Smooth muscle cell (in vitro differentiated cells): ENCODE data around the gene BAAT. TPM values are rescaled to one million over a fixed set of nuclear protein-coding genes. Genes with fewer than 3 reads are reported as not detected.

Experiments used
- DNase-seq: peaks from one replicate; lab custom pipeline; 2025; ENCODE audit not compliant: unreplicated experiment; lab: John Stamatoyannopoulos, UW
- H2AFZ ChIP-seq: fragments of 200-600 bp; sonication (generic); 2 replicates; pipeline ENCODE4 v1.6.0; 2016; ENCODE audit warnings: antibody characterized with exemption, low read depth, mild to moderate bottlenecking
- H3F3A ChIP-seq: fragments of 200-600 bp; sonication (generic); 2 replicates; pipeline ENCODE4 v1.6.0; 2017; ENCODE audit warnings: antibody characterized with exemption, low read depth
- H3K27ac ChIP-seq: fragments of 200-600 bp; sonication (generic); 2 replicates; pipeline ENCODE4 v1.5.1; 2016; ENCODE audit warnings: low read depth, mild to moderate bottlenecking
- H3K27me3 ChIP-seq: fragments of 200-600 bp; sonication (generic); 2 replicates; pipeline ENCODE4 v1.6.1; 2016; ENCODE audit warnings: low read depth, mild to moderate bottlenecking
- H3K36me3 ChIP-seq: fragments of 200-600 bp; sonication (generic); 2 replicates; pipeline ENCODE4 v1.5.1; 2016; ENCODE audit warnings: low read depth
- H3K4me1 ChIP-seq: fragments of 200-600 bp; sonication (generic); 2 replicates; pipeline ENCODE4 v1.5.1; 2016; ENCODE audit warnings: low read depth
- H3K4me2 ChIP-seq: fragments of 200-600 bp; sonication (generic); 2 replicates; pipeline ENCODE4 v1.6.0; 2016; ENCODE audit warnings: mild to moderate bottlenecking
- H3K4me3 ChIP-seq: fragments of 200-600 bp; sonication (generic); 2 replicates; pipeline ENCODE4 v1.5.1; 2016; ENCODE audit warnings: mild to moderate bottlenecking
- H3K79me2 ChIP-seq: fragments of 200-600 bp; sonication (generic); 2 replicates; pipeline ENCODE4 v1.6.0; 2016; ENCODE audit warnings: low read depth, mild to moderate bottlenecking
- H3K9ac ChIP-seq: fragments of 200-600 bp; sonication (generic); 2 replicates; pipeline ENCODE4 v1.6.0; 2016; ENCODE audit warnings: low read depth
- H3K9me3 ChIP-seq: fragments of 200-600 bp; sonication (generic); replicated peaks from 2 replicates; pipeline ENCODE4 v1.5.1; 2016; ENCODE audit warnings: low read depth
- H4K20me1 ChIP-seq: fragments of 200-600 bp; sonication (generic); 2 replicates; pipeline ENCODE4 v1.6.0; 2016; ENCODE audit warnings: low read depth
- CTCF ChIP-seq: fragments of 200-600 bp; sonication (generic); IDR thresholded peaks from 2 replicates; pipeline ENCODE4 v1.5.1; 2017; ENCODE audit warnings: borderline replicate concordance, mild to moderate bottlenecking, antibody characterized with exemption; ENCODE audit not compliant: insufficient read depth, poor library complexity, severe bottlenecking
- WGBS: methylation state at CpG from one replicate; pipeline ENCODE4 v1.1.7; 2016; ENCODE audit warnings: low lambda C conversion rate; 5-methylcytosine and 5-hydroxymethylcytosine counted together
- polyA plus RNA-seq: library from polyadenylated mRNA; unstranded; fragments of >200 nt; fragmentation: Nextera tagmentation; extraction: Ambion mirVana; gene quantifications from 2 replicates; pipeline ENCODE4 v1.2.1, GENCODE V29; 2016
- small RNA-seq: library from RNA; depleted of rRNA; stranded (forward); fragments of <200 nt; gene quantifications from one replicate; pipeline ENCODE3, GENCODE V24; 2014
- total RNA-seq: library from RNA; depleted of rRNA; stranded (reverse); fragments of >200 nt; gene quantifications from 2 replicates; pipeline ENCODE4 v1.2.3, GENCODE V29; 2014

The BAAT gene
- total and polyA plus RNA-seq, 2 experiments from 2014 or later = not detected

- Histone ChIP-seq H3K79me2 (no peaks in the 10 kb centered on the region), H4K20me1 (no peaks in the 10 kb centered on the region), H3K4me1 (no peaks in the 10 kb centered on the region), H3K4me3 (no peak overlapping the region), H3F3A (peaks cover 7% of the 10 kb centered on the region), H2AFZ (peak overlapping the region; percentile 72), H3K27me3 (no peaks in the 10 kb centered on the region), H3K9me3 (no peaks in the 10 kb centered on the region), H3K27ac (no peak overlapping the region), H3K9ac (no peak overlapping the region), H3K4me2 (no peak overlapping the region), H3K36me3 (no peaks in the 10 kb centered on the region)
- no peak for DNase-seq
- TF ChIP-seq CTCF = peak; percentile 75
- 26% methylated on average over 4 of the region's 4 CpGs for WGBS
Observed at GRCh38 chr9:101311758-101312420, 72.9 kb downstream of the BAAT start.

GRCh38 chr9:101311191-101311590, 73.6 kb downstream of the BAAT start:
- TF ChIP-seq CTCF = no peak
- Histone ChIP-seq H3K36me3 (no peaks in the 10 kb centered on the region), H3K4me3 (no peak overlapping the region), H3K4me2 (no peak overlapping the region), H3K27me3 (no peaks in the 10 kb centered on the region), H3F3A (peaks cover 7% of the 10 kb centered on the region), H3K9ac (no peak overlapping the region), H4K20me1 (no peaks in the 10 kb centered on the region), H3K4me1 (no peaks in the 10 kb centered on the region), H3K27ac (no peak overlapping the region), H3K79me2 (no peaks in the 10 kb centered on the region), H2AFZ (no peak overlapping the region), H3K9me3 (no peaks in the 10 kb centered on the region)
- WGBS = 47% methylated on average over 2 of the region's 2 CpGs
- DNase-seq = no peak

Small RNA genes within 50 kb of the gene (small RNA-seq; reads per million reads assigned to genes)
- gene RF00322 = not detected

Other genes starting within 250 kb of the BAAT start
- 13.3 and 15.5 TPM in 2 replicates for gene MRPL50, start 13.6 kb upstream of the BAAT start, total RNA-seq
- 13.7 and 14.1 TPM in 2 replicates for gene MRPL50, start 13.6 kb upstream of the BAAT start, polyA plus RNA-seq
- gene ZNF189, start 13.8 kb upstream of the BAAT start, total RNA-seq = 12.9 and 21.7 TPM in 2 replicates
- gene ZNF189, start 13.8 kb upstream of the BAAT start, polyA plus RNA-seq = 2.7 and 3.2 TPM in 2 replicates
- gene ALDOB, start 50.8 kb upstream of the BAAT start, total RNA-seq = not detected in 2 replicates
- gene ALDOB, start 50.8 kb upstream of the BAAT start, polyA plus RNA-seq = not detected in 2 replicates
- gene RNF20, start 148.8 kb upstream of the BAAT start, total RNA-seq = 18.0 and 19.2 TPM in 2 replicates
- 12.8 and 18.6 TPM in 2 replicates for gene RNF20, start 148.8 kb upstream of the BAAT start, polyA plus RNA-seq
- not detected in 2 replicates for gene PPP3R2, start 210.0 kb upstream of the BAAT start, total RNA-seq
- not detected in 2 replicates for gene PPP3R2, start 210.0 kb upstream of the BAAT start, polyA plus RNA-seq